ENCODE measurements around the gene ZNF619. TPM values are rescaled to one million over a fixed set of nuclear protein-coding genes. Genes with fewer than 3 reads are reported as not detected.

Gene ZNF619
- total and polyA plus RNA-seq, 2 of the 13 experiments (the other 11 are each of a cell fraction or from before 2014, with no cell fraction given), result 0.83 to 5.2 TPM

DNA sequence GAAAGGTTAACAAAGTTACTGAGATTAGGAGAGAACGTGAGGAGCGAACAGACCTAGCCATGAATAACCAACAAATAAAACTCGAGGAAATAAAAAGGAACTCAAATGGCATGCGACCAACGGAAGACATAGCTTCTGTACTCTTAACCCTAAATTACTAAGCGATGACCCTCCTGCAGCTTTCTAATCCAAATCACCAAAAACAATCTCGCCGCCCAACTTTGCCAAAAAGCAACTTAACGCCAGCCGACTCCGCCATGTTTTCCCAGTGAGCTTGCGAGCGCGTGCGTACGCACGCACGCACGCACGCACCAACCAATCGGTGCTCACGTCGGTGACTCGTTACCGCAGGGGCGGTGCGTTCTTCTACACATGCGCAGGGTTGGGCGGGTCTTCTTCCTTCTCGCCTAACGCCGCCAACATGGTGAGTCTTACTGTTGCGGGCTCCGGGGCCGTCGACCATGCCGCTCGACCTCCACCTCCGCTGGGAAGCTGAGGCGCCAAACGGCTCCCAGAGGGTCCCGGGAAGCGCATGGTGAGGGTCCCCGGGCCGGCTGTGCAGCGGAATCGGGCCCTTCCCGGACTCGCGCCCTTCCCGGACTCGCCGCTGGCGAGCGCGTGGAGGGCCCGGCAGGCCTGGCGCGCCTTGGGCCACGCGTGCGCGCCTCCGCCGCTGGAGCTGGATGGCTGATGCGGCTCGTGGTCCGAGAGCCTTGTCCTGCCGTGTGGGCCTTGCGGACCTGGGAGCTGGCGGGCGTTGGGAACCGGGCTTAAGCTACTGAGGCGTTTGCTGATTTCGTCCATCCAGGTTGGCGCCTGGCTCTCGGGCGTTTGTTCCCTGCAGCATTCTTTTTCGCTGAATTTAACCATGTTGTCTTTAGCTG, 19.7 kb upstream of the ZNF619 start, which contains the start of gene RPL14 (continued):
- TF ChIP-seq, protein P1, sequence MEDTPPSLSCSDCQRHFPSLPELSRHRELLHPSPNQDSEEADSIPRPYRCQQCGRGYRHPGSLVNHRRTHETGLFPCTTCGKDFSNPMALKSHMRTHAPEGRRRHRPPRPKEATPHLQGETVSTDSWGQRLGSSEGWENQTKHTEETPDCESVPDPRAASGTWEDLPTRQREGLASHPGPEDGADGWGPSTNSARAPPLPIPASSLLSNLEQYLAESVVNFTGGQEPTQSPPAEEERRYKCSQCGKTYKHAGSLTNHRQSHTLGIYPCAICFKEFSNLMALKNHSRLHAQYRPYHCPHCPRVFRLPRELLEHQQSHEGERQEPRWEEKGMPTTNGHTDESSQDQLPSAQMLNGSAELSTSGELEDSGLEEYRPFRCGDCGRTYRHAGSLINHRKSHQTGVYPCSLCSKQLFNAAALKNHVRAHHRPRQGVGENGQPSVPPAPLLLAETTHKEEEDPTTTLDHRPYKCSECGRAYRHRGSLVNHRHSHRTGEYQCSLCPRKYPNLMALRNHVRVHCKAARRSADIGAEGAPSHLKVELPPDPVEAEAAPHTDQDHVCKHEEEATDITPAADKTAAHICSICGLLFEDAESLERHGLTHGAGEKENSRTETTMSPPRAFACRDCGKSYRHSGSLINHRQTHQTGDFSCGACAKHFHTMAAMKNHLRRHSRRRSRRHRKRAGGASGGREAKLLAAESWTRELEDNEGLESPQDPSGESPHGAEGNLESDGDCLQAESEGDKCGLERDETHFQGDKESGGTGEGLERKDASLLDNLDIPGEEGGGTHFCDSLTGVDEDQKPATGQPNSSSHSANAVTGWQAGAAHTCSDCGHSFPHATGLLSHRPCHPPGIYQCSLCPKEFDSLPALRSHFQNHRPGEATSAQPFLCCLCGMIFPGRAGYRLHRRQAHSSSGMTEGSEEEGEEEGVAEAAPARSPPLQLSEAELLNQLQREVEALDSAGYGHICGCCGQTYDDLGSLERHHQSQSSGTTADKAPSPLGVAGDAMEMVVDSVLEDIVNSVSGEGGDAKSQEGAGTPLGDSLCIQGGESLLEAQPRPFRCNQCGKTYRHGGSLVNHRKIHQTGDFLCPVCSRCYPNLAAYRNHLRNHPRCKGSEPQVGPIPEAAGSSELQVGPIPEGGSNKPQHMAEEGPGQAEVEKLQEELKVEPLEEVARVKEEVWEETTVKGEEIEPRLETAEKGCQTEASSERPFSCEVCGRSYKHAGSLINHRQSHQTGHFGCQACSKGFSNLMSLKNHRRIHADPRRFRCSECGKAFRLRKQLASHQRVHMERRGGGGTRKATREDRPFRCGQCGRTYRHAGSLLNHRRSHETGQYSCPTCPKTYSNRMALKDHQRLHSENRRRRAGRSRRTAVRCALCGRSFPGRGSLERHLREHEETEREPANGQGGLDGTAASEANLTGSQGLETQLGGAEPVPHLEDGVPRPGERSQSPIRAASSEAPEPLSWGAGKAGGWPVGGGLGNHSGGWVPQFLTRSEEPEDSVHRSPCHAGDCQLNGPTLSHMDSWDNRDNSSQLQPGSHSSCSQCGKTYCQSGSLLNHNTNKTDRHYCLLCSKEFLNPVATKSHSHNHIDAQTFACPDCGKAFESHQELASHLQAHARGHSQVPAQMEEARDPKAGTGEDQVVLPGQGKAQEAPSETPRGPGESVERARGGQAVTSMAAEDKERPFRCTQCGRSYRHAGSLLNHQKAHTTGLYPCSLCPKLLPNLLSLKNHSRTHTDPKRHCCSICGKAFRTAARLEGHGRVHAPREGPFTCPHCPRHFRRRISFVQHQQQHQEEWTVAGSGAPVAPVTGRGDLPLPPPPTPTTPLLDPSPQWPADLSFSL (CRISPR knock-in tag; IDR thresholded peaks at IDR 0.05), result no peak
- TF ChIP-seq SRSF4 (IDR thresholded peaks at IDR 0.05; ENCODE audit: low read depth, low read length, poor library complexity, severe bottlenecking) (no peak), SNAI1 (CRISPR knock-in tag; IDR thresholded peaks at IDR 0.05; ENCODE audit: borderline replicate concordance) (no peak), CHD4 (IDR thresholded peaks at IDR 0.05; ENCODE audit: borderline replicate concordance, low read length) (no peak), ZNF10 (CRISPR knock-in tag; IDR thresholded peaks at IDR 0.05; ENCODE audit: borderline replicate concordance, low read depth) (no peak), JARID2 (CRISPR knock-in tag; IDR thresholded peaks at IDR 0.05; ENCODE audit: insufficient replicate concordance) (no peak), ZC3H13 (CRISPR knock-in tag; IDR thresholded peaks at IDR 0.05) (no peak), KAT2B (IDR thresholded peaks at IDR 0.05; ENCODE audit: borderline replicate concordance, low read depth, low read length) (no peak), ZNF281 (CRISPR knock-in tag; IDR thresholded peaks at IDR 0.05; ENCODE audit: borderline replicate concordance) (no peak), PHF21A (CRISPR knock-in tag; IDR thresholded peaks at IDR 0.05) (0 out of 2 replicates have a peak, but pooled peaks have one; percentile 15), TRIM24 (CRISPR knock-in tag; IDR thresholded peaks at IDR 0.05) (no peak)
- TF ChIP-seq, protein P2, sequence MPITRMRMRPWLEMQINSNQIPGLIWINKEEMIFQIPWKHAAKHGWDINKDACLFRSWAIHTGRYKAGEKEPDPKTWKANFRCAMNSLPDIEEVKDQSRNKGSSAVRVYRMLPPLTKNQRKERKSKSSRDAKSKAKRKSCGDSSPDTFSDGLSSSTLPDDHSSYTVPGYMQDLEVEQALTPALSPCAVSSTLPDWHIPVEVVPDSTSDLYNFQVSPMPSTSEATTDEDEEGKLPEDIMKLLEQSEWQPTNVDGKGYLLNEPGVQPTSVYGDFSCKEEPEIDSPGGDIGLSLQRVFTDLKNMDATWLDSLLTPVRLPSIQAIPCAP (CRISPR knock-in tag; IDR thresholded peaks at IDR 0.05; ENCODE audit: low read depth), result no peak
- TF ChIP-seq, protein P3, sequence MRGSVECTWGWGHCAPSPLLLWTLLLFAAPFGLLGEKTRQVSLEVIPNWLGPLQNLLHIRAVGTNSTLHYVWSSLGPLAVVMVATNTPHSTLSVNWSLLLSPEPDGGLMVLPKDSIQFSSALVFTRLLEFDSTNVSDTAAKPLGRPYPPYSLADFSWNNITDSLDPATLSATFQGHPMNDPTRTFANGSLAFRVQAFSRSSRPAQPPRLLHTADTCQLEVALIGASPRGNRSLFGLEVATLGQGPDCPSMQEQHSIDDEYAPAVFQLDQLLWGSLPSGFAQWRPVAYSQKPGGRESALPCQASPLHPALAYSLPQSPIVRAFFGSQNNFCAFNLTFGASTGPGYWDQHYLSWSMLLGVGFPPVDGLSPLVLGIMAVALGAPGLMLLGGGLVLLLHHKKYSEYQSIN (CRISPR knock-in tag; IDR thresholded peaks at IDR 0.05; ENCODE audit: borderline replicate concordance), result no peak
- TF ChIP-seq, protein P4, sequence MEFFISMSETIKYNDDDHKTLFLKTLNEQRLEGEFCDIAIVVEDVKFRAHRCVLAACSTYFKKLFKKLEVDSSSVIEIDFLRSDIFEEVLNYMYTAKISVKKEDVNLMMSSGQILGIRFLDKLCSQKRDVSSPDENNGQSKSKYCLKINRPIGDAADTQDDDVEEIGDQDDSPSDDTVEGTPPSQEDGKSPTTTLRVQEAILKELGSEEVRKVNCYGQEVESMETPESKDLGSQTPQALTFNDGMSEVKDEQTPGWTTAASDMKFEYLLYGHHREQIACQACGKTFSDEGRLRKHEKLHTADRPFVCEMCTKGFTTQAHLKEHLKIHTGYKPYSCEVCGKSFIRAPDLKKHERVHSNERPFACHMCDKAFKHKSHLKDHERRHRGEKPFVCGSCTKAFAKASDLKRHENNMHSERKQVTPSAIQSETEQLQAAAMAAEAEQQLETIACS (CRISPR knock-in tag; IDR thresholded peaks at IDR 0.05), result peak; percentile 81

All from HepG2 (cell line).